ENCODE measurements around the gene FZR1. TPM values are rescaled to one million over a fixed set of nuclear protein-coding genes. Genes with fewer than 3 reads are reported as not detected.
"Not testable (repeated sequence)": the region's sequence is repeated elsewhere in the genome, so short reads cannot be mapped to it uniquely, and the experiment has no call there.

The FZR1 gene
- total RNA-seq, 2 experiments from 2014 or later = 40.3 to 46.3 TPM

- Mint-ChIP-seq H3K4me3 (no peak overlapping the region), H3K36me3 (ENCODE audit: low read depth) (peaks cover 12% of the 10 kb centered on the region), H3K27ac (no peak overlapping the region), H3K27me3 (ENCODE audit: low read depth) (no peaks in the 10 kb centered on the region), H3K9me3 (no peaks in the 10 kb centered on the region), H3K4me1 (ENCODE audit: low read depth) (peaks cover 9% of the 10 kb centered on the region)
- CTCF ChIA-PET = no interaction called here
- no peak for DNase-seq
- intact Hi-C loops (cut with micrococcal nuclease) = no loop called here
These were observed 17.4 kb downstream of the FZR1 start for GRCh38 chr19:3523361-3524077.

- no peak for DNase-seq
- CTCF ChIA-PET = no interaction called here
- Mint-ChIP-seq H3K36me3 (ENCODE audit: low read depth) (peaks cover 12% of the 10 kb centered on the region), H3K9me3 (no peaks in the 10 kb centered on the region), H3K4me3 (no peak overlapping the region), H3K27ac (no peak overlapping the region), H3K4me1 (ENCODE audit: low read depth) (peaks cover 9% of the 10 kb centered on the region), H3K27me3 (ENCODE audit: low read depth) (no peaks in the 10 kb centered on the region)
- intact Hi-C loops (cut with micrococcal nuclease) = no loop called here
These were observed 18.1 kb downstream of the FZR1 start for GRCh38 chr19:3524078-3524842.

- peaks cover 12% of the 10 kb centered on the region for H3K36me3 Mint-ChIP-seq (ENCODE audit: low read depth)
- no peaks in the 10 kb centered on the region for H3K27me3 Mint-ChIP-seq (ENCODE audit: low read depth)
- H3K4me1 Mint-ChIP-seq (ENCODE audit: low read depth) = peaks cover 4% of the 10 kb centered on the region
- intact Hi-C loops (cut with micrococcal nuclease) = no loop called here
- no peak overlapping the region for H3K27ac Mint-ChIP-seq
- CTCF ChIA-PET = no interaction called here
- H3K4me3 Mint-ChIP-seq = no peak overlapping the region
- H3K9me3 Mint-ChIP-seq = no peaks in the 10 kb centered on the region
- DNase-seq = no peak
These were observed 18.9 kb downstream of the FZR1 start for GRCh38 chr19:3524904-3525451.

GRCh38 chr19:3526507-3527237 lies 20.6 kb downstream of the FZR1 start:
- Mint-ChIP-seq H3K27me3 (ENCODE audit: low read depth) (no peaks in the 10 kb centered on the region), H3K4me3 (no peak overlapping the region), H3K4me1 (ENCODE audit: low read depth) (no peaks in the 10 kb centered on the region), H3K27ac (no peak overlapping the region), H3K36me3 (ENCODE audit: low read depth) (peaks cover 9% of the 10 kb centered on the region), H3K9me3 (no peaks in the 10 kb centered on the region)
- intact Hi-C loops (cut with micrococcal nuclease) = no loop called here
- DNase-seq = no peak
- CTCF ChIA-PET = interaction anchor here (0.7 to 2.4 kb wide), 4 partner anchors 18 to 192 kb away, joined by 3 to 9 read pairs (median 4); partner anchors contain the start of gene MFSD12

GRCh38 chr19:3527238-3527910 lies 21.3 kb downstream of the FZR1 start:
- peaks cover 6% of the 10 kb centered on the region for H3K36me3 Mint-ChIP-seq (ENCODE audit: low read depth)
- no peaks in the 10 kb centered on the region for H3K9me3 Mint-ChIP-seq
- CTCF ChIA-PET = interaction anchor here (1.0 to 2.4 kb wide), 3 partner anchors 18 to 191 kb away, joined by 4 to 9 read pairs (median 4); partner anchors contain the start of gene MFSD12
- DNase-seq = no peak
- H3K4me1 Mint-ChIP-seq (ENCODE audit: low read depth) = no peaks in the 10 kb centered on the region
- H3K27ac Mint-ChIP-seq = no peak overlapping the region
- intact Hi-C loops (cut with micrococcal nuclease) = no loop called here
- H3K27me3 Mint-ChIP-seq (ENCODE audit: low read depth) = no peaks in the 10 kb centered on the region
- H3K4me3 Mint-ChIP-seq = no peak overlapping the region

GRCh38 chr19:3528080-3528479 lies 22.0 kb downstream of the FZR1 start:
- Mint-ChIP-seq H3K27ac (no peak overlapping the region), H3K4me1 (ENCODE audit: low read depth) (no peaks in the 10 kb centered on the region), H3K4me3 (no peak overlapping the region), H3K36me3 (ENCODE audit: low read depth) (peaks cover 8% of the 10 kb centered on the region), H3K9me3 (no peaks in the 10 kb centered on the region), H3K27me3 (ENCODE audit: low read depth) (no peaks in the 10 kb centered on the region)
- intact Hi-C loops (cut with micrococcal nuclease) = no loop called here
- no peak for DNase-seq
- CTCF ChIA-PET = interaction anchor here (1.1 to 2.4 kb wide), 2 partner anchors 17 to 190 kb away, joined by 4 to 9 read pairs; no protein-coding TSS in a partner anchor

- CTCF ChIA-PET = no interaction called here
- Mint-ChIP-seq H3K27me3 (ENCODE audit: low read depth) (no peaks in the 10 kb centered on the region), H3K4me3 (no peak overlapping the region), H3K9me3 (no peaks in the 10 kb centered on the region), H3K36me3 (ENCODE audit: low read depth) (peaks cover 10% of the 10 kb centered on the region), H3K4me1 (ENCODE audit: low read depth) (no peaks in the 10 kb centered on the region), H3K27ac (no peak overlapping the region)
- intact Hi-C loops (cut with micrococcal nuclease) = no loop called here
- DNase-seq = no peak
These were observed 22.6 kb downstream of the FZR1 start for GRCh38 chr19:3528539-3529211.

- H3K4me3 Mint-ChIP-seq; H3K27ac Mint-ChIP-seq; DNase-seq; CTCF ChIA-PET; intact Hi-C loops (cut with micrococcal nuclease); H3K27me3 Mint-ChIP-seq (ENCODE audit: low read depth); H3K9me3 Mint-ChIP-seq; H3K4me1 Mint-ChIP-seq (ENCODE audit: low read depth); H3K36me3 Mint-ChIP-seq (ENCODE audit: low read depth): not testable (repeated sequence)
These were observed 23.2 kb downstream of the FZR1 start for GRCh38 chr19:3529299-3529698.

GRCh38 chr19:3530389-3530788 lies 24.3 kb downstream of the FZR1 start:
- no peaks in the 10 kb centered on the region for H3K4me1 Mint-ChIP-seq (ENCODE audit: low read depth)
- H3K27me3 Mint-ChIP-seq (ENCODE audit: low read depth) = no peaks in the 10 kb centered on the region
- intact Hi-C loops (cut with micrococcal nuclease) = no loop called here
- CTCF ChIA-PET = no interaction called here
- DNase-seq = no peak
- no peak overlapping the region for H3K27ac Mint-ChIP-seq
- no peaks in the 10 kb centered on the region for H3K9me3 Mint-ChIP-seq
- peaks cover 8% of the 10 kb centered on the region for H3K36me3 Mint-ChIP-seq (ENCODE audit: low read depth)
- H3K4me3 Mint-ChIP-seq = no peak overlapping the region

GRCh38 chr19:3531716-3532115 lies 25.6 kb downstream of the FZR1 start:
- intact Hi-C loops (cut with micrococcal nuclease) = no loop called here
- Mint-ChIP-seq H3K9me3 (no peaks in the 10 kb centered on the region), H3K4me3 (no peak overlapping the region), H3K36me3 (ENCODE audit: low read depth) (peaks cover 8% of the 10 kb centered on the region), H3K27ac (no peak overlapping the region), H3K27me3 (ENCODE audit: low read depth) (no peaks in the 10 kb centered on the region), H3K4me1 (ENCODE audit: low read depth) (no peaks in the 10 kb centered on the region)
- CTCF ChIA-PET = no interaction called here
- DNase-seq = no peak

GRCh38 chr19:3532154-3532786 lies 26.2 kb downstream of the FZR1 start:
- Mint-ChIP-seq H3K27ac (no peak overlapping the region), H3K4me3 (no peak overlapping the region), H3K36me3 (ENCODE audit: low read depth) (peaks cover 4% of the 10 kb centered on the region), H3K9me3 (no peaks in the 10 kb centered on the region), H3K27me3 (ENCODE audit: low read depth) (no peaks in the 10 kb centered on the region), H3K4me1 (ENCODE audit: low read depth) (no peaks in the 10 kb centered on the region)
- no peak for DNase-seq
- CTCF ChIA-PET = no interaction called here
- intact Hi-C loops (cut with micrococcal nuclease) = no loop called here

Measured in activated naive CD4-positive, alpha-beta T cell treated with anti-CD3 and anti-CD28 coated beads for 36 hours (primary cell).